ENCODE data around the gene CBLB.

The CBLB gene

DNA sequence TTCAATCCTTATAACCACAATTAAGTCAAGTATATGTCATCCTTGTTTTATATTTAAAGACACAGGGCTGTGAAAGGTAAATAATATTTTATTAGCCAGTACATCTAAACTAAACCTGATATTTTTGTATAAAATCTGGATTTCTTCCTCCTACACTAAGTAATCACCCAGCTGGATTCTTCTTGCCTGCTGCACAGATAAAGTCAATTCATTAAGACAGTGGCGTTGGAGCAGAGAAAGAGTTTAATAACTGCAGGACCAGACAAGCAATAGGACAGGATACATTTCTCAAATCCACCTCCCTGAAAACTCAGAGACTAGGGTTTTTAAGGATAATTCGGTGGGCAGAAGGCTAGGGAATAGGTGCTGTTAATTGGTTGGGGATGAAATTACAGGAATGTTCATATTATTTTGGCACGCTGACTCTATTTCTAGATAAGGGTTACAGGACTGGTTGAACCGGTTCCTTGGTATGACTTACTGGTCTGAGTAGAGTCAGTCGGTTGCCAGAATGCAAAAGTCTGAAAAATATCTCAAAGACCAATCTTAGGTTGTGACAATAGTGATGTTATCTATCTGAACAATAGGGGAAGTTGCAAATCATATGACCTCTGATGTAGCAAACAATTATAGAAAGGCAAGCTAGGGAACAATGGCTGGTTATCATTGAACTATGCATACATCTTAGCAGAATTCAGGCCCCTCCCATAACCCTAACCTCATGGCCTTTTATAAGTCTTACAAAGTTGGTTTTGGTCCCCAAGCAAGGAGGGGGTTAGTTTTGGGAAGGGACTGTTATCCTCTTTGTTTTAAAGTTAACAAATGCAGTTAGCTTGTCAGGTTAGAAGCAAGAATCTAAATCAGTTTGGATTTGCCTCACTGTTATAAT lies 257.3 kb downstream of the CBLB start:
- DNase-seq = no peak

DNA sequence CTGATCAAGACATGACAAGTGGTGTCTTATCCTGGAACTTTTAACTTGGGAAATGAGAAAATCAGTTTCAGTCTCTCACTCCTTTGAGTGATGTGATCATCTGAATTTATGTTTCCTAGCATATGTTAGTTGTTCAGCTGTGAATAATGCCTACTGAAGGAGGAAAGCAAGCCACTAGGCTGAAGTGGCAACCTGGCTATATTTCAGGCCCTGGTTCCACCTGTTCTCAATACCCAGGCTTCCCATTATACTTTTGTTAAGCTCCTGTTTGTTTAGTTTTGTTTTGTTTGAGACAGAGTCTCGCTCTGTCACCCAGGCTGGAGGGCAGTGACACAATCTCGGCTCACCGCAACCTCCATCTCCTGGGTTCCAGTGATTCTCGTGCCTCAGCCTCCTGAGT lies 258.3 kb downstream of the CBLB start:
- no peak for DNase-seq

DNA sequence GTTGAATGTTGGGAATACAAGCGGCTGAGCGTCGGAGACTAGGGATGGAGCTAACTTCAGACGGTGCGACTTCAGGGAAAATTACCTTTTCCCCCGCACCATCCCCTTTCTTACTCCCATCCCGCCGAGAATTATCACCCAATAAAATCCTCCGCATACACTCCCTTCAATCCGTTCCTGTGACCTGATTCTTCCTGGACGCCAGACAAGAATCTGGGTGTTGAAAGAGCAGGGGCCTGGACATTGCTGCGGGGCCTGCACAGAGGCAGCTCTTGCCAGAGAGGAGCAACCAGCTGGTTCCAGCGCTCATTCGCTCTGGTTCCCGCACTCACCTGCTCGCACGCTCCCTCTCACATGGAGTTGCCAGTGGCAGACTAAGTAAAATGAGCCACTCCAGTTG lies 260.2 kb downstream of the CBLB start:
- DNase-seq = no peak

DNA sequence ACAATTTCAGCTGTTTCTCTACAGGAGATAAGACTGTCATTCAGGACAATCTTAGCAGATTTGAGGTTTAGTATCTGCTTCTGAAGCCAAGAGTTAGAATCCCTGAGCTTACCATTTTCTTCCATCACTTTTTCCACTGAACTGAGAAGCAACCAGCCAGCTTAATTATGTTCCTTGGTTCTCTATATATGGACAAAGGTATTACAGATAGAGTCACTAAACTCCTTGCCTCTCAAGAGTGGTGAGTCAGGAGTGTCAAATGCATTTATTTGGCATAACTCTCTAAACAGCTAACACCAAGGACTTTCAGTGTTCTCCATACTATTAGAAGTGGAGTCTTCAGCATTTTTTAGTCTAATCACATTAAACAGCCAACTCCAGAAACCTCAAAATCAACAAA lies 262.8 kb downstream of the CBLB start:
- no peak for DNase-seq

All from activated CD4-positive, alpha-beta T cell treated with anti-CD3 and anti-CD28 coated beads for 4 hours (primary cell).